B cell (primary cell): ENCODE results near the gene IL5RA. TPM values are rescaled to one million over a fixed set of nuclear protein-coding genes. Genes with fewer than 3 reads are reported as not detected.
A peak's percentile ranks its signal among the peaks of the same experiment; 100 is the strongest.

Source experiments
- ATAC-seq: fragments of 200-7000 bp; cut with Tn5 transposase; one replicate; pipeline ENCODE4 v1.10.0; 2021; ENCODE audit warnings: low read depth, mild to moderate bottlenecking, moderate number of reproducible peaks, moderate library complexity
- CTCF ChIA-PET: fragments of 350-600 bp; sonication (Branson Sonifier 250); formaldehyde crosslinking; loops from one replicate; lab custom pipeline; 2021; ENCODE audit warnings: antibody characterized with exemption, inconsistent platforms; lab: Charles Lee
- POLR2A ChIA-PET: fragments of 350-600 bp; sonication (Branson Sonifier 250); formaldehyde crosslinking; loops from one replicate; lab custom pipeline; 2021; ENCODE audit warnings: antibody characterized with exemption; lab: Charles Lee
- DNase-seq: peaks from one replicate; pipeline ENCODE4 v3.0.0; 2013
- H2AFZ ChIP-seq: 2 replicates; pipeline ENCODE4 v1.6.1; 2012; ENCODE audit warnings: mild to moderate bottlenecking, low read depth, low read length; ENCODE audit not compliant: insufficient read depth, poor library complexity, severe bottlenecking
- H3K27ac ChIP-seq, 2 donors: 1 replicate in 1 of 2; 2 replicates in 1 of 2; pipeline ENCODE4 v1.5.1; 2012 to 2013; ENCODE audit warnings: low read length in 2 of 2, mild to moderate bottlenecking in 2 of 2, moderate library complexity in 1 of 2
- H3K27me3 ChIP-seq, 4 experiments: fragments of 200-600 bp in 1 of 4; sonication (generic) in 1 of 4; replicated peaks in 1 of 4; 1 replicate in 2 of 4; 2 replicates in 2 of 4; pipeline versions ENCODE4 v1.6.1 to v1.7.0; 2013 to 2016; ENCODE audit warnings: low read length in 3 of 4, mild to moderate bottlenecking in 2 of 4, mixed read lengths in 1 of 4, moderate library complexity in 1 of 4; ENCODE audit not compliant: insufficient read depth in 4 of 4, control insufficient read depth in 3 of 4; ENCODE audit errors: control extremely low read depth in 1 of 4
- H3K36me3 ChIP-seq, 2 experiments: replicated peaks in 1 of 2; 1 replicate in 1 of 2; 2 replicates in 1 of 2; pipeline versions ENCODE4 v1.6.1 to v1.7.1; 2013; ENCODE audit warnings: low read length in 1 of 2; ENCODE audit not compliant: insufficient read depth in 2 of 2, control insufficient read depth in 1 of 2; ENCODE audit errors: control extremely low read depth in 1 of 2, extremely low read depth in 1 of 2
- H3K4me1 ChIP-seq, 2 donors: fragments of 200-600 bp in 1 of 2; sonication (generic) in 1 of 2; 1 replicate in 1 of 2; 2 replicates in 1 of 2; pipeline versions ENCODE4 v1.5.1 to v1.6.1; 2013 to 2017; ENCODE audit warnings: low read length in 2 of 2; ENCODE audit not compliant: control insufficient read depth in 2 of 2, insufficient read depth in 2 of 2
- H3K4me2 ChIP-seq: replicated peaks from 2 replicates; pipeline ENCODE3; 2012; ENCODE audit warnings: mild to moderate bottlenecking, low read depth, low read length; ENCODE audit not compliant: poor library complexity, severe bottlenecking
- H3K4me3 ChIP-seq, 5 experiments: fragments of 200-600 bp in 1 of 5; sonication (generic) in 1 of 5; 1 replicate in 3 of 5; 2 replicates in 2 of 5; pipeline versions ENCODE4 v1.5.1 to v1.7.0; 2011 to 2016; ENCODE audit warnings: low read length in 4 of 5, mild to moderate bottlenecking in 4 of 5, low read depth in 2 of 5, control low read depth in 1 of 5, moderate library complexity in 1 of 5; ENCODE audit not compliant: insufficient read depth in 1 of 5; ENCODE audit errors: control extremely low read depth in 1 of 5, extremely low read depth in 1 of 5
- H3K79me2 ChIP-seq: fragments of 200-600 bp; sonication (generic); one replicate; pipeline ENCODE4 v1.6.0; 2016; ENCODE audit warnings: low read length; ENCODE audit not compliant: control insufficient read depth, insufficient read depth
- H3K9ac ChIP-seq: fragments of 200-600 bp; sonication (generic); 2 replicates; pipeline ENCODE4 v1.6.1; 2017; ENCODE audit warnings: mild to moderate bottlenecking, low read length, moderate library complexity
- H3K9me3 ChIP-seq, 3 donors: one replicate each; pipeline versions ENCODE4 v1.6.1 to v1.7.1; 2013; ENCODE audit warnings: low read length in 2 of 3; ENCODE audit not compliant: control insufficient read depth in 2 of 3, insufficient read depth in 1 of 3; ENCODE audit errors: control extremely low read depth in 1 of 3
- H4K20me1 ChIP-seq: 2 replicates; pipeline ENCODE4 v1.6.0; 2012; ENCODE audit warnings: mild to moderate bottlenecking, low read length; ENCODE audit not compliant: insufficient read depth, control insufficient read depth, poor library complexity, severe bottlenecking
- H3K27ac Mint-ChIP-seq: one replicate; pipeline ENCODE4 v1.8.0; 2021; ENCODE audit warnings: mixed read lengths
- H3K27me3 Mint-ChIP-seq: one replicate; pipeline ENCODE4 v1.8.0; 2021; ENCODE audit warnings: mixed read lengths
- H3K4me1 Mint-ChIP-seq: one replicate; pipeline ENCODE4 v1.8.0; 2021; ENCODE audit warnings: mixed read lengths
- H3K4me3 Mint-ChIP-seq: one replicate; pipeline ENCODE4 v1.8.0; 2021; ENCODE audit warnings: mixed read lengths
- H3K9me3 Mint-ChIP-seq: one replicate; pipeline ENCODE4 v1.8.0; 2022; ENCODE audit warnings: mixed read lengths; ENCODE audit not compliant: insufficient read depth
- CTCF ChIP-seq: fragments of 200-600 bp; IDR thresholded peaks from one replicate; pipeline ENCODE4 v1.8.0; 2022; ENCODE audit warnings: antibody characterized with exemption, mild to moderate bottlenecking
- EZH2 ChIP-seq: IDR thresholded peaks from 2 replicates; pipeline ENCODE4 v1.6.1; 2012; ENCODE audit warnings: borderline replicate concordance, low read depth, mild to moderate bottlenecking, moderate library complexity, low read length; ENCODE audit not compliant: insufficient read depth, poor library complexity, severe bottlenecking
- WGBS: methylation state at CpG from one replicate; pipeline ENCODE4 v1.1.5; 2013; ENCODE audit warnings: missing lambda C conversion rate; ENCODE audit not compliant: insufficient coverage; 5-methylcytosine and 5-hydroxymethylcytosine counted together
- intact Hi-C: fragments of 100-400 bp; cut with micrococcal nuclease; formaldehyde crosslinking; loops from one replicate; pipeline ENCODE4 v1.10.0; 2022
- polyA plus RNA-seq: library from polyadenylated mRNA; depleted of rRNA; stranded (reverse); fragments of >200 nt; gene quantifications from 2 replicates; pipeline ENCODE4 v1.2.3, GENCODE V29; 2012
- total RNA-seq, 2 donors: library from RNA; stranded (reverse); fragments of 120-200 nt in 1 of 2; gene quantifications; 1 replicate in 1 of 2; 2 replicates in 1 of 2; pipeline versions ENCODE4 v1.2.3 to v1.2.4, GENCODE V29; 2013 to 2022

The IL5RA gene
- total and polyA plus RNA-seq, 2 donors (not counting 1 experiment from before 2014, with no cell fraction given): 1.0 to 2.6 TPM

- DNase-seq (no peak), ATAC-seq (no peak)
- ChIA-PET POLR2A (interaction anchor here (0.6 kb wide), 1 partner anchor 1841 kb away, joined by 3 read pairs; no protein-coding TSS in a partner anchor), CTCF (no interaction called here)
- TF ChIP-seq EZH2 (no peak), CTCF (no peak)
- intact Hi-C loops: no loop called here
- no peaks in the 10 kb centered on the region for H3K4me1 ChIP-seq
- no peaks in the 10 kb centered on the region for H3K9me3 ChIP-seq
- no peak overlapping the region for H2AFZ ChIP-seq
- H3K4me2 ChIP-seq: no peak overlapping the region
- H3K4me1 Mint-ChIP-seq: peaks cover 21% of the 10 kb centered on the region
- H3K9me3 Mint-ChIP-seq: no peaks in the 10 kb centered on the region
- no peaks in the 10 kb centered on the region for H3K27me3 Mint-ChIP-seq
- no peak overlapping the region for H3K9ac ChIP-seq
- no peak overlapping the region for H3K4me3 ChIP-seq
- no peaks in the 10 kb centered on the region for H3K27me3 ChIP-seq
- peaks cover 46% of the 10 kb centered on the region for H3K79me2 ChIP-seq
- no peak overlapping the region for H3K4me3 Mint-ChIP-seq
- no peak overlapping the region for H3K27ac ChIP-seq
- H4K20me1 ChIP-seq: peaks cover 22% of the 10 kb centered on the region
- 100% methylated on average over 3 of the region's 4 CpGs for WGBS
- H3K27ac Mint-ChIP-seq: no peak overlapping the region
- peaks cover 19 to 43% of the 10 kb centered on the region in 2 experiments for H3K36me3 ChIP-seq
Measured at GRCh38 chr3:3134750-3135448, 24.7 kb upstream of the IL5RA start.

- no peak for TF ChIP-seq CTCF
- no peak for TF ChIP-seq EZH2
- CTCF ChIA-PET: interaction anchor here (0.6 kb wide), 1 partner anchor 1904 kb away, joined by 4 read pairs; no protein-coding TSS in a partner anchor
Measured at GRCh38 chr3:3133500-3133899, 23.3 kb upstream of the IL5RA start.

More at GRCh38 chr3:3133500-3133899, 23.3 kb upstream of the IL5RA start:
- H3K9ac ChIP-seq: no peak overlapping the region
- Mint-ChIP-seq H3K27ac (no peak overlapping the region), H3K4me3 (no peak overlapping the region), H3K4me1 (peaks cover 27% of the 10 kb centered on the region), H3K27me3 (no peaks in the 10 kb centered on the region), H3K9me3 (no peaks in the 10 kb centered on the region)
- no peak overlapping the region for H3K4me2 ChIP-seq
- H3K36me3 ChIP-seq: peaks cover 12 to 43% of the 10 kb centered on the region in 2 experiments
- H3K9me3 ChIP-seq: no peaks in the 10 kb centered on the region
- ATAC-seq: no peak
- no peak for DNase-seq
- 100% methylated on average over 4 of the region's 6 CpGs for WGBS
- peaks cover 60% of the 10 kb centered on the region for H3K79me2 ChIP-seq
- no peak overlapping the region for H2AFZ ChIP-seq
- H3K27me3 ChIP-seq: no peaks in the 10 kb centered on the region
- H3K27ac ChIP-seq: peak overlapping the region in 1 of 2 donors; percentile 12
- intact Hi-C loops: no loop called here
- H3K4me3 ChIP-seq: no peak overlapping the region
- POLR2A ChIA-PET: no interaction called here
- H3K4me1 ChIP-seq: peaks cover 3 to 4% of the 10 kb centered on the region in 2 donors
- peaks cover 22% of the 10 kb centered on the region for H4K20me1 ChIP-seq
